ENCODE data around the gene PHACTR1.

DNA sequence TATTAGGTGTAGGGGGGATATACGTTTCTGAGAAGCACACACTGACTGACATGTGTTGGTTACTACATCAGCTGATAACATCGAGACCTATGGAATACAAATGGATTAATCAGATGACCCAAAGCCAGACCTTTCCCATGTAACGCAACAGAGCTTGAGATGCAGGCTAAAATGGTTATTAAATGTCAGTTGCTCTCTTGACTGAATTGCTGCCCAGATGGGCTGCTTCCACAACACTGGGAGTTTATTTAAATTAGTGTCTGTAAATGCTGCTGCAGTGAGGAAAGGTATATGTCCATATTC lies 298.8 kb downstream of the PHACTR1 start:
- TF ChIP-seq, protein P1, sequence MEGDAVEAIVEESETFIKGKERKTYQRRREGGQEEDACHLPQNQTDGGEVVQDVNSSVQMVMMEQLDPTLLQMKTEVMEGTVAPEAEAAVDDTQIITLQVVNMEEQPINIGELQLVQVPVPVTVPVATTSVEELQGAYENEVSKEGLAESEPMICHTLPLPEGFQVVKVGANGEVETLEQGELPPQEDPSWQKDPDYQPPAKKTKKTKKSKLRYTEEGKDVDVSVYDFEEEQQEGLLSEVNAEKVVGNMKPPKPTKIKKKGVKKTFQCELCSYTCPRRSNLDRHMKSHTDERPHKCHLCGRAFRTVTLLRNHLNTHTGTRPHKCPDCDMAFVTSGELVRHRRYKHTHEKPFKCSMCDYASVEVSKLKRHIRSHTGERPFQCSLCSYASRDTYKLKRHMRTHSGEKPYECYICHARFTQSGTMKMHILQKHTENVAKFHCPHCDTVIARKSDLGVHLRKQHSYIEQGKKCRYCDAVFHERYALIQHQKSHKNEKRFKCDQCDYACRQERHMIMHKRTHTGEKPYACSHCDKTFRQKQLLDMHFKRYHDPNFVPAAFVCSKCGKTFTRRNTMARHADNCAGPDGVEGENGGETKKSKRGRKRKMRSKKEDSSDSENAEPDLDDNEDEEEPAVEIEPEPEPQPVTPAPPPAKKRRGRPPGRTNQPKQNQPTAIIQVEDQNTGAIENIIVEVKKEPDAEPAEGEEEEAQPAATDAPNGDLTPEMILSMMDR (IDR thresholded peaks at IDR 0.05; ENCODE audit: low read length): no peak
- TF ChIP-seq EZH2 (IDR thresholded peaks at IDR 0.05; ENCODE audit: borderline replicate concordance, low read length): no peak

Measured in OCI-LY1 (cell line).